Keratinocyte (primary cell): ENCODE data around the gene NKD1. TPM values are rescaled to one million over a fixed set of nuclear protein-coding genes. Genes with fewer than 3 reads are reported as not detected.

Experiments
- DNase-seq: peaks from one replicate; pipeline ENCODE4 v3.0.0-alpha.2; 2011; ENCODE audit warnings: low read depth, missing footprints, low spot score
- FAIRE-seq: peaks from 2 replicates; lab custom pipeline; 2011; peaks lifted over from hg19 to GRCh38; lab: Jason Lieb, UNC
- H2AFZ ChIP-seq: 2 replicates; pipeline ENCODE4 v1.6.0; 2012; ENCODE audit warnings: low read length, control low read depth, inconsistent platforms; ENCODE audit not compliant: control insufficient read depth
- H3K27ac ChIP-seq: 2 replicates; pipeline ENCODE4 v1.5.1; 2011; ENCODE audit warnings: low read length; ENCODE audit not compliant: control insufficient read depth, insufficient read depth
- H3K27me3 ChIP-seq: 3 replicates; pipeline ENCODE4 v1.6.0; 2011; ENCODE audit warnings: low read length; ENCODE audit not compliant: control insufficient read depth, insufficient read depth; ENCODE audit errors: extremely low read depth
- H3K36me3 ChIP-seq, 2 experiments: 2 replicates in 1 of 2; 3 replicates in 1 of 2; pipeline ENCODE4 v1.5.1; 2011; ENCODE audit warnings: low read length in 2 of 2, mild to moderate bottlenecking in 1 of 2; ENCODE audit not compliant: control insufficient read depth in 2 of 2, insufficient read depth in 2 of 2; ENCODE audit errors: extremely low read depth in 1 of 2
- H3K4me1 ChIP-seq: 3 replicates; pipeline ENCODE4 v1.5.1; 2011; ENCODE audit warnings: low read length; ENCODE audit not compliant: control insufficient read depth, insufficient read depth; ENCODE audit errors: extremely low read depth
- H3K4me2 ChIP-seq: 3 replicates; pipeline ENCODE4 v1.6.0; 2011; ENCODE audit warnings: low read depth, low read length; ENCODE audit not compliant: control insufficient read depth, insufficient read depth; ENCODE audit errors: extremely low read depth
- H3K4me3 ChIP-seq, 3 experiments: fragments of 200-600 bp in 1 of 3; sonication (generic) in 1 of 3; 2 replicates in 2 of 3; 3 replicates in 1 of 3; pipeline ENCODE4 v1.5.1; 2011 to 2016; ENCODE audit warnings: low read length in 3 of 3, mild to moderate bottlenecking in 3 of 3, control low read depth in 2 of 3, inconsistent platforms in 1 of 3, low read depth in 1 of 3, mixed read lengths in 1 of 3, mixed run types in 1 of 3, moderate library complexity in 1 of 3; ENCODE audit not compliant: control insufficient read depth in 2 of 3, insufficient read depth in 2 of 3; ENCODE audit errors: extremely low read depth in 1 of 3
- H3K79me2 ChIP-seq: 2 replicates; pipeline ENCODE4 v1.6.0; 2012; ENCODE audit warnings: low read length; ENCODE audit not compliant: control insufficient read depth, insufficient read depth
- H3K9ac ChIP-seq: 3 replicates; pipeline ENCODE4 v1.6.0; 2011; ENCODE audit warnings: low read length; ENCODE audit not compliant: control insufficient read depth, insufficient read depth; ENCODE audit errors: extremely low read depth
- H3K9me1 ChIP-seq: 3 replicates; pipeline ENCODE4 v1.6.0; 2011; ENCODE audit warnings: low read length; ENCODE audit not compliant: control insufficient read depth, insufficient read depth; ENCODE audit errors: extremely low read depth
- H3K9me3 ChIP-seq: 2 replicates; pipeline ENCODE4 v1.5.1; 2012; ENCODE audit warnings: low read depth, low read length; ENCODE audit not compliant: control insufficient read depth
- H4K20me1 ChIP-seq: 3 replicates; pipeline ENCODE4 v1.6.0; 2011; ENCODE audit warnings: low read length; ENCODE audit not compliant: control insufficient read depth, insufficient read depth; ENCODE audit errors: extremely low read depth
- CTCF ChIP-seq, 3 experiments: IDR thresholded peaks in 1 of 3; conservative IDR thresholded peaks in 1 of 3; optimal IDR thresholded peaks in 1 of 3; 2 replicates in 2 of 3; 3 replicates in 1 of 3; pipeline versions ENCODE3 to v1.5.1; 2011; ENCODE audit warnings: low read length in 3 of 3, mild to moderate bottlenecking in 3 of 3, moderate library complexity in 2 of 3, control low read depth in 1 of 3, inconsistent platforms in 1 of 3; ENCODE audit not compliant: insufficient read depth in 2 of 3; ENCODE audit errors: extremely low read depth in 1 of 3
- EZH2 ChIP-seq: IDR thresholded peaks from one replicate; pipeline ENCODE4 v1.6.1; 2012; ENCODE audit warnings: inconsistent platforms, mild to moderate bottlenecking, low read length, moderate library complexity
- dilution Hi-C: fragments of 300-500 bp; cut with MboI; formaldehyde crosslinking; loops from one replicate; pipeline ENCODE4 v1.7.0; 2020; ENCODE audit warnings: low sequenced_read_pairs; ENCODE audit not compliant: extremely low pct_ligation_motif_present
- polyA plus RNA-seq, 5 experiments: library from polyadenylated mRNA; depleted of rRNA in 3 of 5; stranded (reverse) in 3 of 5; stranded (forward) in 1 of 5; unstranded in 1 of 5; fragments of >200 nt; gene quantifications; 1 replicate in 1 of 5; 2 replicates in 3 of 5; 3 replicates in 1 of 5; pipeline versions ENCODE4 v1.2.1 to v1.2.3, GENCODE V29; 2011 to 2012; ENCODE audit warnings: missing spikeins in 2 of 5, low read depth in 1 of 5, low replicate concordance in 1 of 5

Gene NKD1
- polyA plus RNA-seq, 1 donor (not counting 4 experiments of a cell fraction or from before 2014, with no cell fraction given): 0.62 TPM

- no peaks in the 10 kb centered on the region for H3K36me3 ChIP-seq
- H3K9me1 ChIP-seq: no peaks in the 10 kb centered on the region
- no peaks in the 10 kb centered on the region for H4K20me1 ChIP-seq
- TF ChIP-seq CTCF (optimal IDR thresholded peaks at IDR 0.05 in 1 of 3, IDR thresholded peaks at IDR 0.05 in 1 of 3, conservative IDR thresholded peaks at IDR 0.05 in 1 of 3; ENCODE audit: extremely low read depth in 1 of 3, insufficient read depth in 2 of 3, low read length in 3 of 3) (no peak), EZH2 (no peak)
- no peak overlapping the region for H3K4me3 ChIP-seq
- no peak overlapping the region for H2AFZ ChIP-seq
- H3K9me3 ChIP-seq: no peaks in the 10 kb centered on the region
- no peak overlapping the region for H3K4me2 ChIP-seq
- DNase-seq: no peak
- no peak overlapping the region for H3K9ac ChIP-seq
- dilution Hi-C loops: no loop called here
- no peak overlapping the region for H3K27ac ChIP-seq
- no peaks in the 10 kb centered on the region for H3K27me3 ChIP-seq
- H3K4me1 ChIP-seq: no peaks in the 10 kb centered on the region
- no peaks in the 10 kb centered on the region for H3K79me2 ChIP-seq
- no peak for FAIRE-seq
These were observed 94.2 kb downstream of the NKD1 start for GRCh38 chr16:50642349-50642748.

GRCh38 chr16:50643192-50643591 is 95.0 kb downstream of the NKD1 start:
- H3K9me1 ChIP-seq: no peaks in the 10 kb centered on the region
- no peak for FAIRE-seq
- dilution Hi-C loops: no loop called here

More at GRCh38 chr16:50643192-50643591, 95.0 kb downstream of the NKD1 start:
- Histone ChIP-seq H3K4me3 (no peak overlapping the region), H3K36me3 (no peaks in the 10 kb centered on the region), H3K4me2 (no peak overlapping the region), H3K27me3 (no peaks in the 10 kb centered on the region), H3K79me2 (no peaks in the 10 kb centered on the region), H3K9me3 (no peaks in the 10 kb centered on the region), H3K9ac (no peak overlapping the region), H2AFZ (no peak overlapping the region), H3K4me1 (no peaks in the 10 kb centered on the region), H3K27ac (no peak overlapping the region), H4K20me1 (no peaks in the 10 kb centered on the region)
- no peak for DNase-seq
- TF ChIP-seq EZH2 (no peak), CTCF (optimal IDR thresholded peaks at IDR 0.05 in 1 of 3, IDR thresholded peaks at IDR 0.05 in 1 of 3, conservative IDR thresholded peaks at IDR 0.05 in 1 of 3; ENCODE audit: extremely low read depth in 1 of 3, insufficient read depth in 2 of 3, low read length in 3 of 3) (no peak)
